Uterus (tissue), 4 donors: ENCODE results near the gene TDRD1. TPM values are rescaled to one million over a fixed set of nuclear protein-coding genes. Genes with fewer than 3 reads are reported as not detected.

Experiments used
- DNase-seq, 2 donors: peaks; one replicate each; pipeline ENCODE4 v3.0.0-alpha.2; 2019 to 2020
- H3K27ac ChIP-seq, 2 donors: fragments of 200-600 bp; sonication (generic); 1 replicate in 1 of 2; 2 replicates in 1 of 2; pipeline ENCODE4 v1.5.1; 2016 to 2018
- H3K27me3 ChIP-seq, 2 donors: fragments of 200-600 bp; sonication (generic); one replicate each; pipeline ENCODE4 v1.5.1; 2018 to 2019; ENCODE audit warnings: control low read depth in 1 of 2
- H3K36me3 ChIP-seq, 2 donors: fragments of 200-600 bp; sonication (generic); one replicate each; pipeline ENCODE4 v1.5.1; 2019; ENCODE audit warnings: control low read depth in 1 of 2
- H3K4me1 ChIP-seq, 2 donors: fragments of 200-600 bp; sonication (generic); one replicate each; pipeline ENCODE4 v1.5.1; 2018 to 2019; ENCODE audit warnings: control low read depth in 1 of 2
- H3K4me3 ChIP-seq, 2 donors: fragments of 200-600 bp; sonication (generic); 1 replicate in 1 of 2; 2 replicates in 1 of 2; pipeline ENCODE4 v1.5.1; 2018 to 2019; ENCODE audit warnings: mild to moderate bottlenecking in 1 of 2
- H3K9me3 ChIP-seq, 2 donors: fragments of 200-600 bp; sonication (generic); one replicate each; pipeline ENCODE4 v1.5.1; 2019; ENCODE audit warnings: control low read depth in 1 of 2
- CTCF ChIP-seq, 4 experiments: fragments of 200-600 bp in 2 of 4; fragments of 450-650 bp in 2 of 4; sonication (generic) in 2 of 4; IDR thresholded peaks; one replicate each; pipeline ENCODE4 v1.5.1; 2016 to 2019; ENCODE audit warnings: antibody characterized with exemption in 4 of 4, mild to moderate bottlenecking in 2 of 4, moderate library complexity in 1 of 4
- POLR2A ChIP-seq, 2 donors: fragments of 450-650 bp; IDR thresholded peaks; one replicate each; pipeline ENCODE4 v1.6.1; 2016; ENCODE audit warnings: antibody characterized with exemption in 2 of 2, mild to moderate bottlenecking in 1 of 2, moderate library complexity in 1 of 2
- intact Hi-C: fragments of 100-400 bp; cut with DNase I; formaldehyde crosslinking; loops from one replicate; pipeline ENCODE4 v1.15.1; 2023; ENCODE audit warnings: low total_unique reads
- total RNA-seq, 4 donors: library from RNA; depleted of rRNA in 3 of 4; stranded (reverse); fragments of >200 nt in 3 of 4; gene quantifications; one replicate each; pipeline versions ENCODE4 v1.1.0 to v1.2.4, GENCODE V29; 2014 to 2023
- donor health status: DM: yes; HTN: yes; CAD: no.

TDRD1 gene
- total RNA-seq, 4 donors from 2014 or later = 0.49 to 1.5 TPM; not detected in 2

DNA sequence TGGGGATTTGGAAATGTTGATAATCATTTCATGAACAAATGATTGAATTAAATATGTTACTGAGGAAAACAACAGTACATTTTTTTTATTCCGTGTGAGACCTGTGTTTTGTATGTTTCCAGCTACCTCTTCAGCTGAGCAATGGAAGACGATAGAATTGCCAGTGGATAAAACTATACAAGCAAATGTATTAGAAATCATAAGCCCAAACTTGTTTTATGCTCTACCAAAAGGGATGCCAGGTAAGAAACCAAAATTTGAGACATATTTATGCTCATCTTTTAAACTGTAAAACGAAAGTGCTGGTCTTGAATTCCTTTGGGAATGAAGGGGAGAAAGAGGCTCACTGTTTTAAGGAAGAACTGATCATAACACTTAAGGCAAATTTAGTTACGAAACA, 42.1 kb downstream of the TDRD1 start:
- H3K9me3 ChIP-seq = no peaks in the 10 kb centered on the region
- DNase-seq = no peak
- TF ChIP-seq CTCF (IDR thresholded peaks at IDR 0.05) (no peak), POLR2A (IDR thresholded peaks at IDR 0.05) (no peak)
- intact Hi-C loops = no loop called here
- no peaks in the 10 kb centered on the region for H3K4me1 ChIP-seq
- H3K36me3 ChIP-seq = peaks cover 0 to 2% of the 10 kb centered on the region in 2 donors
- H3K27ac ChIP-seq = no peak overlapping the region
- H3K4me3 ChIP-seq = no peak overlapping the region
- H3K27me3 ChIP-seq = no peaks in the 10 kb centered on the region

GRCh38 chr10:114223066-114223465, 43.9 kb downstream of the TDRD1 start:
- no peak overlapping the region for H3K27ac ChIP-seq
- intact Hi-C loops = no loop called here
- H3K4me1 ChIP-seq = no peaks in the 10 kb centered on the region
- TF ChIP-seq CTCF (IDR thresholded peaks at IDR 0.05) = no peak
- TF ChIP-seq POLR2A (IDR thresholded peaks at IDR 0.05) = no peak
- H3K36me3 ChIP-seq = peaks cover 0 to 2% of the 10 kb centered on the region in 2 donors
- no peak for DNase-seq
- no peak overlapping the region for H3K4me3 ChIP-seq
- no peaks in the 10 kb centered on the region for H3K9me3 ChIP-seq
- H3K27me3 ChIP-seq = no peaks in the 10 kb centered on the region

- Histone ChIP-seq H3K4me1 (no peaks in the 10 kb centered on the region), H3K36me3 (no peaks in the 10 kb centered on the region), H3K27me3 (no peaks in the 10 kb centered on the region), H3K27ac (no peak overlapping the region), H3K4me3 (no peak overlapping the region), H3K9me3 (no peaks in the 10 kb centered on the region)
- intact Hi-C loops = no loop called here
- no peak for DNase-seq
- TF ChIP-seq CTCF (IDR thresholded peaks at IDR 0.05) = no peak
- no peak for TF ChIP-seq POLR2A (IDR thresholded peaks at IDR 0.05)
These were observed 49.0 kb downstream of the TDRD1 start for GRCh38 chr10:114228156-114228555.

- H3K4me1 ChIP-seq = no peaks in the 10 kb centered on the region
- intact Hi-C loops = no loop called here
- no peak overlapping the region for H3K4me3 ChIP-seq
- no peaks in the 10 kb centered on the region for H3K36me3 ChIP-seq
- H3K27me3 ChIP-seq = no peaks in the 10 kb centered on the region
- H3K9me3 ChIP-seq = no peaks in the 10 kb centered on the region
- H3K27ac ChIP-seq = no peak overlapping the region
- DNase-seq = no peak
- TF ChIP-seq CTCF (IDR thresholded peaks at IDR 0.05) = no peak
- no peak for TF ChIP-seq POLR2A (IDR thresholded peaks at IDR 0.05)
These were observed 53.5 kb downstream of the TDRD1 start for GRCh38 chr10:114232561-114233176.

GRCh38 chr10:114233482-114233881, 54.3 kb downstream of the TDRD1 start:
- no peak overlapping the region for H3K4me3 ChIP-seq
- intact Hi-C loops = no loop called here
- TF ChIP-seq POLR2A (IDR thresholded peaks at IDR 0.05) (no peak), CTCF (IDR thresholded peaks at IDR 0.05) (no peak)

More at GRCh38 chr10:114233482-114233881, 54.3 kb downstream of the TDRD1 start:
- Histone ChIP-seq H3K36me3 (no peaks in the 10 kb centered on the region), H3K27ac (no peak overlapping the region), H3K4me1 (no peaks in the 10 kb centered on the region), H3K27me3 (no peaks in the 10 kb centered on the region), H3K9me3 (no peaks in the 10 kb centered on the region)
- no peak for DNase-seq
